Vagina (tissue), 2 donors: ENCODE data around the gene DUSP22.

ENCODE experiments used
- CTCF ChIP-seq, 3 experiments: fragments of 450-650 bp in 2 of 3; fragments of 200-600 bp in 1 of 3; sonication (generic) in 1 of 3; IDR thresholded peaks; one replicate each; pipeline ENCODE4 v1.5.1; 2017 to 2019; ENCODE audit warnings: antibody characterized with exemption in 3 of 3, mild to moderate bottlenecking in 2 of 3, moderate library complexity in 2 of 3
- POLR2A ChIP-seq, 2 donors: fragments of 450-650 bp; IDR thresholded peaks; one replicate each; pipeline ENCODE4 v1.6.1; 2017; ENCODE audit warnings: antibody characterized with exemption in 2 of 2, mild to moderate bottlenecking in 2 of 2, moderate library complexity in 2 of 2

- no peak for TF ChIP-seq CTCF (IDR thresholded peaks at IDR 0.05)
- TF ChIP-seq POLR2A (IDR thresholded peaks at IDR 0.05): no peak
Observed at GRCh38 chr6:362231-362923, 70.1 kb downstream of the DUSP22 start.
